Measurements from ENCODE around the gene MIA2. TPM values are rescaled to one million over a fixed set of nuclear protein-coding genes. Genes with fewer than 3 reads are reported as not detected.
"Not testable (repeated sequence)": the region's sequence is repeated elsewhere in the genome, so short reads cannot be mapped to it uniquely, and the experiment has no call there.

MIA2 gene
- polyA plus RNA-seq, 1 experiment = 16.5 TPM

DNA sequence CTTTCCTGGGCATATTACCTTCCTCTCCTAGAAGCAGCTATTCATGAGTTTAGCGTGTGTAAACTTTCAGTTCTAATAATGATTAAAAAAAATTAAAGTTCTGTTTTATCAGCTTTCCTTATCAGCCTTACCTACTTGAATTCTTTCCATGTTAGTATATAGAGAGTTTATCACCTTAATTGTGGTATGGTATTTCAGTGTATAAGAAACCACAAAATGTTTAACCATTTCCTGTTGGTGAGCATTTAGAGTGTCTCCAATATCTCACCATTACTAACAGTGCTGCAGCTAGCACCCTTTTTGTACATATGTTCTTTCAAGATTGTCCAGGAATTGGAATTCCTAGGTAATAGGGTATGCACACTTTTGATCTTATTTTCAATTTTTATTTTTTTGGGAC, 109.1 kb downstream of the MIA2 start:
- no peak overlapping the region for H3K4me3 ChIP-seq (ENCODE audit: low read depth, low read length)
- no peak overlapping the region for H3K27ac ChIP-seq (ENCODE audit: low read depth, low read length)
- H3K27me3 ChIP-seq (ENCODE audit: control insufficient read depth, insufficient read depth, low read length) = no peaks in the 10 kb centered on the region
- no peaks in the 10 kb centered on the region for H3K9me3 ChIP-seq (ENCODE audit: control insufficient read depth, insufficient read depth, low read length)
- no peak for DNase-seq (ENCODE audit: low read depth, low spot score)
- TF ChIP-seq, protein P1, sequence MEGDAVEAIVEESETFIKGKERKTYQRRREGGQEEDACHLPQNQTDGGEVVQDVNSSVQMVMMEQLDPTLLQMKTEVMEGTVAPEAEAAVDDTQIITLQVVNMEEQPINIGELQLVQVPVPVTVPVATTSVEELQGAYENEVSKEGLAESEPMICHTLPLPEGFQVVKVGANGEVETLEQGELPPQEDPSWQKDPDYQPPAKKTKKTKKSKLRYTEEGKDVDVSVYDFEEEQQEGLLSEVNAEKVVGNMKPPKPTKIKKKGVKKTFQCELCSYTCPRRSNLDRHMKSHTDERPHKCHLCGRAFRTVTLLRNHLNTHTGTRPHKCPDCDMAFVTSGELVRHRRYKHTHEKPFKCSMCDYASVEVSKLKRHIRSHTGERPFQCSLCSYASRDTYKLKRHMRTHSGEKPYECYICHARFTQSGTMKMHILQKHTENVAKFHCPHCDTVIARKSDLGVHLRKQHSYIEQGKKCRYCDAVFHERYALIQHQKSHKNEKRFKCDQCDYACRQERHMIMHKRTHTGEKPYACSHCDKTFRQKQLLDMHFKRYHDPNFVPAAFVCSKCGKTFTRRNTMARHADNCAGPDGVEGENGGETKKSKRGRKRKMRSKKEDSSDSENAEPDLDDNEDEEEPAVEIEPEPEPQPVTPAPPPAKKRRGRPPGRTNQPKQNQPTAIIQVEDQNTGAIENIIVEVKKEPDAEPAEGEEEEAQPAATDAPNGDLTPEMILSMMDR (IDR thresholded peaks at IDR 0.05; ENCODE audit: low read depth, low read length) = no peak
- ChIA-PET POLR2A (no interaction called here), CTCF (interaction anchor here (0.9 kb wide), 1 partner anchor 235 kb away, joined by 3 read pairs; no protein-coding TSS in a partner anchor)

DNA sequence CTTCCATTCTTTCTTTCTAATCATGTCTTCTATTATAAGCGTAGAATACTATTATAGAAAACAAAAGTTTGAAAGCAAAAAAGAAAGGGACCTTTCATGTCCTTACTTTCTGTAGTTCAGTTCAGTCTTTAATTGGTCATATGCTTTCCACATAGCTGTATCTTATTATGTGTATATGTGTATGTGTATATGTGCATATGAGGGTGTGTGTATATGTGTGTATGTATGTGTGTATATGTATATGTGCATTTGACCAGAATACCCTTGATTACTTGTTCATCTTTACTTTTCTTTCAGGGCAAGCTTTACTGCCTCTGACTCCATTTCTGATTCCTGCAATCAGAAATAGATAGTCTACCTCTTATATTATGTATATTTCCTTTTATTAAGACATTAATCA, 109.9 kb downstream of the MIA2 start:
- TF ChIP-seq, protein P1 (IDR thresholded peaks at IDR 0.05; ENCODE audit: low read depth, low read length) = no peak
- no peak overlapping the region for H3K27ac ChIP-seq (ENCODE audit: low read depth, low read length)
- H3K4me3 ChIP-seq (ENCODE audit: low read depth, low read length) = no peak overlapping the region
- H3K27me3 ChIP-seq (ENCODE audit: control insufficient read depth, insufficient read depth, low read length) = no peaks in the 10 kb centered on the region
- CTCF ChIA-PET = interaction anchor here (0.9 kb wide), 1 partner anchor 236 kb away, joined by 3 read pairs; no protein-coding TSS in a partner anchor
- DNase-seq (ENCODE audit: low read depth, low spot score) = no peak
- no peaks in the 10 kb centered on the region for H3K9me3 ChIP-seq (ENCODE audit: control insufficient read depth, insufficient read depth, low read length)
- POLR2A ChIA-PET = no interaction called here

DNA sequence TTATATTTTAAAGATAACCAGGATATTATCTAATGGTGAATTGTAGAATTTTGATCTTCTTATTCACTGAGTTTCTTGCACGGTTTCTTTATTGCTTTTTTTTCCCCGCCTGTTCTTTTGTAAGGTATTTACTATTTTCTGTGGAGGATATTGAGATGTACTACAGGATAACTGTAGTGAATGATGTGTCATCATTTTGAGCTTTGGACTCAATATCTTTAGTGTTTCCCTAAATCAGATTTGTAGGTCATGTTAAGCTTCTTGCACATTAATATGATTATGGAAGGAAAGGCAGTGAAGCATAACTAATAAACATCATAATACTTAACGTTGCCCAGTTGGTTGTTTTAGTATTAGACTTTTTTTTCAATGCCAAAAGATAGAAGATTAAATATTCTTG, 117.2 kb downstream of the MIA2 start:
- Histone ChIP-seq H3K27ac (ENCODE audit: low read depth, low read length) (no peak overlapping the region), H3K27me3 (ENCODE audit: control insufficient read depth, insufficient read depth, low read length) (no peaks in the 10 kb centered on the region), H3K4me3 (ENCODE audit: low read depth, low read length) (no peak overlapping the region), H3K9me3 (ENCODE audit: control insufficient read depth, insufficient read depth, low read length) (no peaks in the 10 kb centered on the region)
- ChIA-PET CTCF (no interaction called here), POLR2A (no interaction called here)
- TF ChIP-seq, protein P1 (IDR thresholded peaks at IDR 0.05; ENCODE audit: low read depth, low read length) = no peak
- no peak for DNase-seq (ENCODE audit: low read depth, low spot score)

DNA sequence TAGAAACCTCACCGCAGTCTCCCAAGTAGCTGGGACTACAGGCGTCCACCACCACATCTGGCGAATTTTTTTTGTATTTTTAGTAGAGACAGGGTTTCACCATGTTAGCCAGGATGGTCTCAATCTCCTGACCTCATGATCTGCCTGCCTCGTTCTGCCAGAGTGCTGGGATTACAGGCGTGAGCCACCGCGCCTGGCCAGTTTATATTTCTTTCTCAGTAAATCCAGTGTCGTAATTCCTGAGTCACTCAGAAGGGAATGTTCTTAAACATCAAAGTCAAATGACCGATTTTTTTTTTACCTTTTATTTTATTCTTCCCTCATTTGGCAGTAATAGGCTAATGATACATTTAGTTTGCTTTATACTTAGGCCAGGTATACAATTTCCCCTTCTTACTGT, 118.0 kb downstream of the MIA2 start:
- TF ChIP-seq, protein P1 (IDR thresholded peaks at IDR 0.05; ENCODE audit: low read depth, low read length) = no peak
- DNase-seq (ENCODE audit: low read depth, low spot score) = no peak
- Histone ChIP-seq H3K27me3 (ENCODE audit: control insufficient read depth, insufficient read depth, low read length) (no peaks in the 10 kb centered on the region), H3K27ac (ENCODE audit: low read depth, low read length) (no peak overlapping the region), H3K4me3 (ENCODE audit: low read depth, low read length) (no peak overlapping the region), H3K9me3 (ENCODE audit: control insufficient read depth, insufficient read depth, low read length) (no peaks in the 10 kb centered on the region)
- POLR2A ChIA-PET = no interaction called here
- CTCF ChIA-PET = no interaction called here

DNA sequence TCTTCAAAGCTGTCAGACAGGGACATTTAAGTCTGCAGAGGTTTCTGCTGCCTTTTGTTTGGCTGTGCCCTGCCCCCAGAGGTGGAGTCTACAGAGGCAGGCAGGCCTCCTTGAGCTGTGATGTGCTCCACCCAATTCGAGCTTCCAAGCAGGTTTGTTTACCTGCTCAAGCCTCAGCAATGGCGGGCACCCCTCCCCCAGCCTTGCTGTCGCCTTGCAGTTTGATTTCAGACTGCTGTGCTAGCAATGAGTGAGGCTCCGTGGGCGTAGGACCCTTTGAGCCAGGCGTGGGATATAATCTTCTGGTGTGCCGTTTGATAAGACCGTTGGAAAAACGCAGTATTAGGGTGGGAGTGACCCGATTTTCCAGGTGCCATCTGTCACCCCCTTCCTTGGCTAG, 125.4 kb downstream of the MIA2 start:
- POLR2A ChIA-PET; H3K9me3 ChIP-seq (ENCODE audit: control insufficient read depth, insufficient read depth, low read length); H3K27ac ChIP-seq (ENCODE audit: low read depth, low read length); DNase-seq (ENCODE audit: low read depth, low spot score); H3K4me3 ChIP-seq (ENCODE audit: low read depth, low read length); H3K27me3 ChIP-seq (ENCODE audit: control insufficient read depth, insufficient read depth, low read length); CTCF ChIA-PET: not testable (repeated sequence)

DNA sequence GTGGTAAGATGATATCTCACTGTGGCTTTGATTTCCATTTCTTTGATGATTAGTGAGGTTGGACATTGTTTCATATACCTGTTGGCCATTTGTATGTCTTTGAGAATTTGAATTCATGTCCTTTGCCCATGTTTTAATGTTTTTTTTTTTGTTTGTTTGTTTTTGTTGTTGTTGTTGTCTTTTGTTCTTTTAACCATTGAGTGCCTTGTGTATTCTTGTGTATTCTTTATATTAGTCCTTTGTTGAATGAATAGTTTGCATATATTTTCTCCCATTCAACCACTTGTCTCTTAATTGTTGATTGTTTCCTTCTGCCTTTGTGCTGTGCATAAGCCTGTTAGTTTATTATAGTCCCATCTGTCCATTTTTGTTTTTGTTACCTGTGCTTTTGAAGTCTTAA, 126.6 kb downstream of the MIA2 start:
- Histone ChIP-seq H3K27me3 (ENCODE audit: control insufficient read depth, insufficient read depth, low read length) (no peaks in the 10 kb centered on the region), H3K9me3 (ENCODE audit: control insufficient read depth, insufficient read depth, low read length) (no peaks in the 10 kb centered on the region; the same call in 1 of the 2 replicates), H3K27ac (ENCODE audit: low read depth, low read length) (no peak overlapping the region), H3K4me3 (ENCODE audit: low read depth, low read length) (no peak overlapping the region)
- DNase-seq (ENCODE audit: low read depth, low spot score) = no peak
- TF ChIP-seq, protein P1 (IDR thresholded peaks at IDR 0.05; ENCODE audit: low read depth, low read length) = no peak
- ChIA-PET CTCF (interaction anchor here (0.6 kb wide), 1 partner anchor 18 kb away, joined by 3 read pairs; no protein-coding TSS in a partner anchor), POLR2A (no interaction called here)

DNA sequence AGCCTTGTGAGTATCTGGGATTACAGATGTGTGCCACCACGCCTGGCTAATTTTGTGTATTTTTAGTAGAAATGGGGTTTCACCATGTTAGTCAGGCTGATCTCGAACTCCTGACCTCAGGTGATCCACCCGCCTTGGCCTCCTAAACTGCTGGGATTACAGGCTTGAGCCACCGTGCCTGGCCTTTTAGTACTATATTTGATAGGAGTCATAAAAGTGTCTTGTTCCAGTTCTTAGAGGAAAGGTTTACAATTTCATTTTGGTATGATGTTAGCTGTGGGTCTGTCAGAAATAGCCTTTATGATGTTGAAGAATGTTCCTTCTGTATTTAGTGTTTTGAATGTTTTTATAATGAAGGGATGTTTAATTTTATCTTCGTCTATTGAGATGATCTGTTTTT, 127.8 kb downstream of the MIA2 start:
- H3K27me3 ChIP-seq (ENCODE audit: control insufficient read depth, insufficient read depth, low read length); H3K9me3 ChIP-seq (ENCODE audit: control insufficient read depth, insufficient read depth, low read length); H3K27ac ChIP-seq (ENCODE audit: low read depth, low read length); H3K4me3 ChIP-seq (ENCODE audit: low read depth, low read length); POLR2A ChIA-PET; DNase-seq (ENCODE audit: low read depth, low spot score); CTCF ChIA-PET: not testable (repeated sequence)
